ENCODE data around the gene GSS. TPM values are rescaled to one million over a fixed set of nuclear protein-coding genes. Genes with fewer than 3 reads are reported as not detected.
A peak's percentile ranks its signal among the peaks of the same experiment; 100 is the strongest.

Gene GSS
- polyA plus RNA-seq, 1 experiment = 71.6 TPM

DNA sequence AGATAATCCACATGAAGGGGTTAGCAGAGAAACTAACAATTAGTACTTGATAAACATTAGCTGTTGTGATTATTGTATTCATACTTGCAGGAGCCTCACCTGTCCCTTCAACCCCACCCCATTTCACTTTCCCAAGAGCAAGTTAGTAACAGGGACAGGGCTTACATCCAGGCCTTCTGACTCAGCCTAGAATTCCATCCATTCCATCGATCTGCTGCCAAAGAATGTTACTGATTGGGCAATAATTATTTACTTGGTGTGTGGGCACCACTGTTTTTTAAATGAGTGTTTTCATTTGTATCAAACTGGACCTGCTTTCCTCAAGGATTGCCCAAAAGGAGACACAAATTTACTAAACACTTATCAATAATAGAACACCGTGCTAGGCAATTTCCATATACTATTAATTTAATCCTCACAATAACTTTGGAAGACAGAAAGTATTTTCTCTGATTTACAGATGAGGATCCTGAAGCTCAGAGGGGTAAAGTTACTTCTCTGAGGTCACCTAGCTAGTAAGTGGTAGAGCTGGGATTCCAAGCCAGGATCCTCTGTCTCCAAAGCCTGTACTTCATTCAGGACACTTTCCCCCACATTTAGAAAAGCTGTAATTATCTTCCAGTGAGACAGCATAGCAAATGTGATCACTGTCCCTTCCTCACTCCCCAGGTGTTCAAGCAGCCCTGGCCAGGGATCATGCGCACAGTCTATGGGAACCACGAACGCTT, 32.8 kb downstream of the GSS start:
- no peak for TF ChIP-seq CTCF (IDR thresholded peaks at IDR 0.05; ENCODE audit: low read depth, low read length)
- Histone ChIP-seq H3K27me3 (ENCODE audit: control insufficient read depth, insufficient read depth, low read length) (no peaks in the 10 kb centered on the region), H3K27ac (ENCODE audit: low read depth, low read length) (peak overlapping the region; percentile 66), H3K4me3 (ENCODE audit: low read depth, low read length) (no peak overlapping the region), H3K9me3 (ENCODE audit: control insufficient read depth, insufficient read depth, low read length) (no peaks in the 10 kb centered on the region)
- CTCF ChIA-PET = no interaction called here
- POLR2A ChIA-PET = interaction anchor here (0.5 to 0.7 kb wide), 2 partner anchors 81 to 137 kb away, joined by 3 to 4 read pairs; no protein-coding TSS in a partner anchor
- DNase-seq (ENCODE audit: low read depth, low spot score) = peak; percentile 62

DNA sequence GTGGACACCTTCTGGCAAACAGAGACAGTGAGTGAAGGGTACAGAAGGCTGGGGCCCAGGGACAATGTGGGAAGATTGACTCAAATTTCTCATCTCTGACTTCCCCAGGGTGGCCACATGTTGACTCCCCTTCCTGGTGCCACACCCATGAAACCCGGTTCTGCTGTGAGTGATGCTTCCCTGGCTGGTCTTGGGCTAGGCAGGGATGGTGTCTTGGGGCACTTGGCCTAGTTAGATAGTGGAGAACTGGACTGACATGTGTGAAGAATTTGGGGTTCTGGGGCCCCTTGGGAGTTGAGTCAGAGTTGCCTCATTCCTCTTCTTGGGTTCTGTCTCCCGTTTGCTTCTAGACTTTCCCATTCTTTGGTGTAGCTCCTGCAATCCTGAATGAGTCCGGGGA, 34.2 kb downstream of the GSS start:
- CTCF ChIA-PET = no interaction called here
- no peak overlapping the region for H3K27ac ChIP-seq (ENCODE audit: low read depth, low read length)
- no peak overlapping the region for H3K4me3 ChIP-seq (ENCODE audit: low read depth, low read length)
- no peak for DNase-seq (ENCODE audit: low read depth, low spot score)
- no peaks in the 10 kb centered on the region for H3K9me3 ChIP-seq (ENCODE audit: control insufficient read depth, insufficient read depth, low read length)
- TF ChIP-seq CTCF (IDR thresholded peaks at IDR 0.05; ENCODE audit: low read depth, low read length) = no peak
- no peaks in the 10 kb centered on the region for H3K27me3 ChIP-seq (ENCODE audit: control insufficient read depth, insufficient read depth, low read length)
- POLR2A ChIA-PET = no interaction called here

DNA sequence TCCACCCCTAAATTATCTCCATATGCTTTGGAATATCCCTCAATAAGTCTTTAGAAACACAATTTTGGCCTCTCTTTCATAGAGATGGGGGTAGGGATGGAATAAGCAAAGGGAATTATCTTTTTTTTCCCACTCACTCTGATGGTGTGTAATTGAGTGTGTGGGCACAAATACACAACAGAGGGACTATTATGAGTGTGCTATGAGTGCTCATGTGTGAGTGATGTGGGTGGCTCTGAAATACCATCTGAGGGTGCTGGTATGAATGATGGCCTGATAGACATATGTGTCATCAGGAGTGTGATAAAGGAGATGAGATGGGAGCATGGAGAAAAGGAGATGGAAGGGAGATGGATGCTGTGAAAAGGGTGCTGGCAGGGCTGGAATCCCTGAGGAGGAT, 35.6 kb downstream of the GSS start:
- no peak overlapping the region for H3K27ac ChIP-seq (ENCODE audit: low read depth, low read length)
- no peaks in the 10 kb centered on the region for H3K27me3 ChIP-seq (ENCODE audit: control insufficient read depth, insufficient read depth, low read length)
- H3K9me3 ChIP-seq (ENCODE audit: control insufficient read depth, insufficient read depth, low read length) = no peaks in the 10 kb centered on the region
- ChIA-PET POLR2A (no interaction called here), CTCF (interaction anchor here (0.6 kb wide), 1 partner anchor 222 kb away, joined by 3 read pairs; no protein-coding TSS in a partner anchor)
- no peak for DNase-seq (ENCODE audit: low read depth, low spot score)
- no peak for TF ChIP-seq CTCF (IDR thresholded peaks at IDR 0.05; ENCODE audit: low read depth, low read length)
- no peak overlapping the region for H3K4me3 ChIP-seq (ENCODE audit: low read depth, low read length)

GRCh38 chr20:34916774-34917354, 38.7 kb downstream of the GSS start:
- TF ChIP-seq CTCF (IDR thresholded peaks at IDR 0.05; ENCODE audit: low read depth, low read length) = no peak
- DNase-seq (ENCODE audit: low read depth, low spot score) = no peak

DNA sequence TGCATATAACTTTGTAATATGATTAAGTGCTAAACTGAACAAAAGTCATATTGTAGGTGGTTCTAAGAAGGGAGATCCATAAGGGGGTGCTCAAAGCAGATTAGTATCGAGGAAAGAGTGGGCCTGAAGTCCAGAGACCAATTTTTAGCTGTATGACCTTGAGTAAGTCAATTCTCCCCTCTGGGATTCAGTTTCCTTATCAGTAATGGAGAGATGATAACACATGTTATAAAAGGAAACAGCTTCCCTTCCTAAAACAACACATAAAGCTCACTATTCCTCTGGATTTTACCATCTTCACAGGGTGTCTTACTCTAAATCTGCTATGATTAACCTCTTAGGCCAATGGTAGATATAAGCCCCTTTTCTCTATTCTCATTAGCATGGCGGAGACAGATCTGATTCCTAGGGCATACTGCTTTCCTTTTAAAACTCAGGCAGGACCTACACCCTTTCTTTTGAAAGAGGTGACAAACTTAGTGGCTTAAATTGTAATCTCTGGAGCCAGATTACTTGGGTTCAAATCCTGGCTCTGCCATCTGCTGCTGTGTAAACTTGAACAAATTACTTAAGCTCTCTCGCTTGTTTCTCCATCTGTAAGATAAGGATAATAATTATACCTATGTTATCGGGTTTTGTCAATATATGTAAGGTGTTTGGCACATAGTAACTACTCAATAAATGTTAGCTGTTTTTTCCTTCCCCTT, 39.7 kb downstream of the GSS start:
- H3K27ac ChIP-seq (ENCODE audit: low read depth, low read length) = no peak overlapping the region
- DNase-seq (ENCODE audit: low read depth, low spot score) = no peak
- ChIA-PET CTCF (interaction anchor here (0.6 kb wide), 1 partner anchor 84 kb away, joined by 3 read pairs; no protein-coding TSS in a partner anchor), POLR2A (no interaction called here)
- no peaks in the 10 kb centered on the region for H3K27me3 ChIP-seq (ENCODE audit: control insufficient read depth, insufficient read depth, low read length)
- no peak overlapping the region for H3K4me3 ChIP-seq (ENCODE audit: low read depth, low read length)
- H3K9me3 ChIP-seq (ENCODE audit: control insufficient read depth, insufficient read depth, low read length) = no peaks in the 10 kb centered on the region
- TF ChIP-seq CTCF (IDR thresholded peaks at IDR 0.05; ENCODE audit: low read depth, low read length) = no peak

More at GRCh38 chr20:34916774-34917354, 38.7 kb downstream of the GSS start:
- Histone ChIP-seq H3K27ac (ENCODE audit: low read depth, low read length) (no peak overlapping the region), H3K27me3 (ENCODE audit: control insufficient read depth, insufficient read depth, low read length) (no peaks in the 10 kb centered on the region), H3K4me3 (ENCODE audit: low read depth, low read length) (no peak overlapping the region), H3K9me3 (ENCODE audit: control insufficient read depth, insufficient read depth, low read length) (no peaks in the 10 kb centered on the region)
- ChIA-PET POLR2A (no interaction called here), CTCF (interaction anchor here (0.6 kb wide), 1 partner anchor 83 kb away, joined by 3 read pairs; no protein-coding TSS in a partner anchor)

All from AG04450 (cell line).